Epithelial cell of proximal tubule (primary cell): ENCODE data around the gene ARMC3. TPM values are rescaled to one million over a fixed set of nuclear protein-coding genes. Genes with fewer than 3 reads are reported as not detected.

Experiments
- DNase-seq: peaks from one replicate; pipeline ENCODE4 v3.0.0-alpha.2; 2011; ENCODE audit warnings: low read depth
- H3K4me3 ChIP-seq: 2 replicates; pipeline ENCODE4 v1.5.1; 2011; ENCODE audit warnings: low read depth, mild to moderate bottlenecking, low read length
- CTCF ChIP-seq: conservative IDR thresholded peaks from 2 replicates; pipeline ENCODE4 v1.5.1; 2012; ENCODE audit warnings: low read depth, mild to moderate bottlenecking, low read length
- total RNA-seq: library from RNA; depleted of rRNA; stranded (reverse); fragments of >200 nt; gene quantifications from 2 replicates; pipeline ENCODE4 v1.2.3, GENCODE V29; 2015

Gene ARMC3
- total RNA-seq, 1 donor from 2014 or later, result 0.23 TPM

GRCh38 chr10:23051855-23052331, 124.0 kb downstream of the ARMC3 start:
- no peak overlapping the region for H3K4me3 ChIP-seq
- no peak for DNase-seq
- TF ChIP-seq CTCF, result no peak

GRCh38 chr10:23053036-23053435, 125.2 kb downstream of the ARMC3 start:
- no peak overlapping the region for H3K4me3 ChIP-seq
- DNase-seq, result no peak
- TF ChIP-seq CTCF, result no peak

GRCh38 chr10:23055424-23056185, 127.8 kb downstream of the ARMC3 start:
- no peak for TF ChIP-seq CTCF
- no peak for DNase-seq
- H3K4me3 ChIP-seq, result no peak overlapping the region

GRCh38 chr10:23056186-23056579, 128.3 kb downstream of the ARMC3 start:
- H3K4me3 ChIP-seq, result no peak overlapping the region
- DNase-seq, result no peak
- TF ChIP-seq CTCF, result no peak

GRCh38 chr10:23058366-23058765, 130.5 kb downstream of the ARMC3 start:
- H3K4me3 ChIP-seq, result no peak overlapping the region
- no peak for TF ChIP-seq CTCF
- DNase-seq, result no peak

GRCh38 chr10:23060918-23061317, 133.1 kb downstream of the ARMC3 start:
- DNase-seq, result no peak
- H3K4me3 ChIP-seq, result no peak overlapping the region
- no peak for TF ChIP-seq CTCF
